HepG2 (cell line): ENCODE results near the gene ZBTB46. TPM values are rescaled to one million over a fixed set of nuclear protein-coding genes. Genes with fewer than 3 reads are reported as not detected.

Source experiments
- AGO1 ChIP-seq: fragments of 200-400 bp; formaldehyde crosslinking; IDR thresholded peaks from 2 replicates; pipeline ENCODE4 v1.6.1; 2017; ENCODE audit warnings: mild to moderate bottlenecking, low read depth, low read length, moderate library complexity; ENCODE audit not compliant: poor library complexity, severe bottlenecking
- AGO2 ChIP-seq: fragments of 200-400 bp; formaldehyde crosslinking; optimal IDR thresholded peaks from 2 replicates; pipeline ENCODE3; 2017; ENCODE audit warnings: mild to moderate bottlenecking, low read depth, low read length, moderate library complexity
- ARNT ChIP-seq: fragments of 450-650 bp; IDR thresholded peaks from 2 replicates; pipeline ENCODE4 v1.6.1; 2017
- ATF7-NPFF ChIP-seq: sonication (generic); formaldehyde crosslinking; IDR thresholded peaks from 2 replicates; pipeline ENCODE4 v1.8.1; 2023; ENCODE audit warnings: mild to moderate bottlenecking, low read depth, missing genetic modification reagents, moderate library complexity
- FOSL2 ChIP-seq: sonication (generic); formaldehyde crosslinking; IDR thresholded peaks from 2 replicates; pipeline ENCODE4 v1.4.0; 2020; ENCODE audit warnings: missing genetic modification reagents
- GMEB1 ChIP-seq: sonication (generic); formaldehyde crosslinking; IDR thresholded peaks from 2 replicates; pipeline ENCODE4 v1.5.1; 2020; ENCODE audit warnings: missing genetic modification reagents, mild to moderate bottlenecking, borderline replicate concordance
- HOXA5 ChIP-seq: sonication (generic); formaldehyde crosslinking; IDR thresholded peaks from 2 replicates; pipeline ENCODE4 v1.4.0; 2020; ENCODE audit warnings: missing genetic modification reagents
- KAT2B ChIP-seq: fragments of 150-350 bp; IDR thresholded peaks from 2 replicates; pipeline ENCODE4 v1.6.1; 2014; ENCODE audit warnings: low read depth, low read length, borderline replicate concordance
- KAT8 ChIP-seq: IDR thresholded peaks from 2 replicates; pipeline ENCODE4 v1.6.1; 2016; ENCODE audit warnings: missing genetic modification reagents, missing compliant biosample characterization
- MLLT10 ChIP-seq: sonication (generic); formaldehyde crosslinking; IDR thresholded peaks from 2 replicates; pipeline ENCODE4 v1.4.0; 2020; ENCODE audit warnings: missing genetic modification reagents
- NFIB ChIP-seq: sonication (generic); formaldehyde crosslinking; IDR thresholded peaks from 2 replicates; pipeline ENCODE4 v1.9.0; 2021; ENCODE audit warnings: missing genetic modification reagents, mild to moderate bottlenecking, borderline replicate concordance
- NKX3-1 ChIP-seq: sonication (generic); formaldehyde crosslinking; IDR thresholded peaks from 2 replicates; pipeline ENCODE4 v1.5.0; 2020; ENCODE audit warnings: missing genetic modification reagents
- RAD51 ChIP-seq: fragments of 450-650 bp; IDR thresholded peaks from 2 replicates; pipeline ENCODE4 v1.6.1; 2016; ENCODE audit warnings: borderline replicate concordance
- SMYD3 ChIP-seq: sonication (generic); formaldehyde crosslinking; IDR thresholded peaks from 2 replicates; pipeline ENCODE4 v1.8.1; 2023; ENCODE audit warnings: mild to moderate bottlenecking, missing genetic modification reagents
- TBP ChIP-seq: sonication (generic); formaldehyde crosslinking; IDR thresholded peaks from 2 replicates; pipeline ENCODE4 v1.5.0; 2020; ENCODE audit warnings: missing genetic modification reagents
- THAP7 ChIP-seq: sonication (generic); formaldehyde crosslinking; IDR thresholded peaks from 2 replicates; pipeline ENCODE4 v1.8.1; 2023; ENCODE audit warnings: mild to moderate bottlenecking, missing genetic modification reagents
- ZBTB8A ChIP-seq: sonication (generic); formaldehyde crosslinking; IDR thresholded peaks from 2 replicates; pipeline ENCODE4 v1.4.0; 2020; ENCODE audit warnings: mild to moderate bottlenecking, low read depth, missing genetic modification reagents, borderline replicate concordance
- ZFP36L2 ChIP-seq: sonication (generic); formaldehyde crosslinking; IDR thresholded peaks from 2 replicates; pipeline ENCODE4 v1.4.0; 2020; ENCODE audit warnings: missing genetic modification reagents
- ZFP37 ChIP-seq: sonication (generic); formaldehyde crosslinking; IDR thresholded peaks from 2 replicates; pipeline ENCODE4 v1.4.0; 2020; ENCODE audit warnings: missing genetic modification reagents, borderline replicate concordance
- ZNF180 ChIP-seq: sonication (generic); formaldehyde crosslinking; IDR thresholded peaks from 2 replicates; pipeline ENCODE4 v1.4.0; 2020; ENCODE audit warnings: low read depth, missing genetic modification reagents, borderline replicate concordance
- ZNF33B ChIP-seq: sonication (generic); formaldehyde crosslinking; IDR thresholded peaks from 2 replicates; pipeline ENCODE4 v1.5.1; 2020; ENCODE audit warnings: mild to moderate bottlenecking, missing genetic modification reagents
- ZNF510 ChIP-seq: sonication (generic); formaldehyde crosslinking; IDR thresholded peaks from 2 replicates; pipeline ENCODE4 v1.4.0; 2020; ENCODE audit warnings: low read depth, mild to moderate bottlenecking, missing genetic modification reagents
- ZNF644 ChIP-seq: IDR thresholded peaks from 2 replicates; pipeline ENCODE4 v1.6.1; 2016; ENCODE audit warnings: low read depth
- ZNF660 ChIP-seq: sonication (generic); formaldehyde crosslinking; IDR thresholded peaks from 2 replicates; pipeline ENCODE4 v1.5.1; 2020; ENCODE audit warnings: mild to moderate bottlenecking, low read depth, missing genetic modification reagents, borderline replicate concordance
- ZNF740 ChIP-seq: sonication (generic); formaldehyde crosslinking; IDR thresholded peaks from 2 replicates; pipeline ENCODE4 v1.4.0; 2020; ENCODE audit warnings: missing genetic modification reagents
- polyA plus RNA-seq, 8 experiments: library from polyadenylated mRNA; depleted of rRNA in 3 of 8; stranded (reverse) in 7 of 8; unstranded in 1 of 8; fragments of >200 nt; fragmentation: Illumina TruSeq in 4 of 8; extraction: Trizol in 4 of 8; gene quantifications; 2 replicates each; pipeline versions ENCODE4 v1.2.1 to v1.2.3, GENCODE V29; 2011 to 2016; ENCODE audit warnings: low read depth in 4 of 8, missing spikeins in 1 of 8, mixed read lengths in 1 of 8; ENCODE audit not compliant: insufficient read depth in 1 of 8
- total RNA-seq, 5 experiments: library from RNA; depleted of rRNA; stranded (reverse); fragments of >200 nt; fragmentation: Illumina TruSeq; extraction: Trizol; gene quantifications; 2 replicates each; pipeline ENCODE4 v1.2.3, GENCODE V29; 2016; ENCODE audit warnings: low read depth in 1 of 5
- TF ChIP-seq, protein P1 (sequence below): sonication (generic); formaldehyde crosslinking; IDR thresholded peaks from 2 replicates; pipeline ENCODE4 v1.4.0; 2020; ENCODE audit warnings: missing genetic modification reagents, mild to moderate bottlenecking, borderline replicate concordance
- TF ChIP-seq, protein P2 (sequence below): sonication (generic); formaldehyde crosslinking; conservative IDR thresholded peaks from 2 replicates; pipeline ENCODE4 v1.8.1; 2023; ENCODE audit warnings: missing genetic modification reagents

ZBTB46 gene
- total and polyA plus RNA-seq, 2 of the 13 experiments (the other 11 are each of a cell fraction or from before 2014, with no cell fraction given): 1.6 to 13.5 TPM

DNA sequence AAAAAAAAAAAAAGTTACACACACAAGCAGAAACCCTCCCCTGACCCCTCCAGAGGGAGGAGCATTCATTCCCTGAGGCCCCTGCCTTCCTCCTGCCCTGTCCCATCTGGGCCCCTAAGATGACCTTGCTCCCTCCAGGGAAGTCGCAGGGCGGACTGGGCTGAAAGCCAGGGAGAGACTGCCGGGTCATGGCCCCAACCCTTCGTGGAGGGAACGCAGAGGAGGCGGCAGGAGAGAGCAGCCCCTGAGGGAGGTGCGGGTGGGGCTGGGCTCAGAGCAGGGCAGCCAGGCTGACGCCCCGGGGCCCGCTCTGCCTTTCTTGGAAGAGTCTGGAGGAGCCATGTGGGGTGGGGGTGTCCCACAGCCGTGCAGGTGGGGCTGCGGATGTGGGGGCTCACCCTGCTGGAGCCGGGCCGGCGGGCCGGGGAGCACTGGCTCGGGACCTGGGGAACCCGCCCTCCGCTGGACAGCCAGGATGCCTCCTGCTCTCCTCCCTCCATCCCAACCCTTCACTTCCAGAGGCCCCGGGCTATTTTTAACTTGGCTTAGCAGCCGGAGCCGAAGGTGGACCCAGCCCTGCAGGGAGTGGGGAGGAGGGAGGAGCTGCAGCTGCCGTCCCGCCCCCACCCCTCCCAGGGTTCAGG, 15.2 kb upstream of the ZBTB46 start (continued):
- no peak for TF ChIP-seq ZNF740 (CRISPR knock-in tag)
- no peak for TF ChIP-seq ZNF180 (CRISPR knock-in tag)
- no peak for TF ChIP-seq ZNF33B
- no peak for TF ChIP-seq TBP (CRISPR knock-in tag)
- TF ChIP-seq ZNF510 (CRISPR knock-in tag): no peak
- TF ChIP-seq KAT8 (CRISPR knock-in tag): no peak
- TF ChIP-seq MLLT10 (CRISPR knock-in tag): no peak
- no peak for TF ChIP-seq SMYD3
- no peak for TF ChIP-seq ZBTB8A
- TF ChIP-seq ZFP36L2 (CRISPR knock-in tag): no peak
- TF ChIP-seq FOSL2 (CRISPR knock-in tag): no peak
- TF ChIP-seq ATF7-NPFF (CRISPR knock-in tag): 0 out of 2 replicates have a peak, but pooled peaks have one; percentile 36
- TF ChIP-seq, protein P1, sequence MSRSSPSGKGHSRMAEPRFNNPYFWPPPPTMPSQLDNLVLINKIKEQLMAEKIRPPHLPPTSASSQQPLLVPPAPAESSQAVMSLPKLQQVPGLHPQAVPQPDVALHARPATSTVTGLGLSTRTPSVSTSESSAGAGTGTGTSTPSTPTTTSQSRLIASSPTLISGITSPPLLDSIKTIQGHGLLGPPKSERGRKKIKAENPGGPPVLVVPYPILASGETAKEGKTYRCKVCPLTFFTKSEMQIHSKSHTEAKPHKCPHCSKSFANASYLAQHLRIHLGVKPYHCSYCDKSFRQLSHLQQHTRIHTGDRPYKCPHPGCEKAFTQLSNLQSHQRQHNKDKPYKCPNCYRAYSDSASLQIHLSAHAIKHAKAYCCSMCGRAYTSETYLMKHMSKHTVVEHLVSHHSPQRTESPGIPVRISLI: peak; percentile 92
- TF ChIP-seq AGO2: no peak
- TF ChIP-seq THAP7 (CRISPR knock-in tag): no peak
- TF ChIP-seq ZFP37: no peak
- TF ChIP-seq ZNF644 (CRISPR knock-in tag): no peak
- TF ChIP-seq, protein P2, sequence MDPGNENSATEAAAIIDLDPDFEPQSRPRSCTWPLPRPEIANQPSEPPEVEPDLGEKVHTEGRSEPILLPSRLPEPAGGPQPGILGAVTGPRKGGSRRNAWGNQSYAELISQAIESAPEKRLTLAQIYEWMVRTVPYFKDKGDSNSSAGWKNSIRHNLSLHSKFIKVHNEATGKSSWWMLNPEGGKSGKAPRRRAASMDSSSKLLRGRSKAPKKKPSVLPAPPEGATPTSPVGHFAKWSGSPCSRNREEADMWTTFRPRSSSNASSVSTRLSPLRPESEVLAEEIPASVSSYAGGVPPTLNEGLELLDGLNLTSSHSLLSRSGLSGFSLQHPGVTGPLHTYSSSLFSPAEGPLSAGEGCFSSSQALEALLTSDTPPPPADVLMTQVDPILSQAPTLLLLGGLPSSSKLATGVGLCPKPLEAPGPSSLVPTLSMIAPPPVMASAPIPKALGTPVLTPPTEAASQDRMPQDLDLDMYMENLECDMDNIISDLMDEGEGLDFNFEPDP (CRISPR knock-in tag): no peak
- no peak for TF ChIP-seq RAD51
- no peak for TF ChIP-seq ZNF660
- no peak for TF ChIP-seq GMEB1 (CRISPR knock-in tag)
- TF ChIP-seq HOXA5 (CRISPR knock-in tag): no peak
- TF ChIP-seq AGO1: no peak
- no peak for TF ChIP-seq NFIB (CRISPR knock-in tag)
- TF ChIP-seq NKX3-1 (CRISPR knock-in tag): 0 out of 2 replicates have a peak, but pooled peaks have one; percentile 1
- no peak for TF ChIP-seq KAT2B
- TF ChIP-seq ARNT: no peak
